HEK293T (cell line): Measurements from ENCODE around the gene KCNK15.
"Not testable (repeated sequence)": the region's sequence is repeated elsewhere in the genome, so short reads cannot be mapped to it uniquely, and the experiment has no call there.

ENCODE experiments used
- CTCF ChIA-PET: fragments of 350-600 bp; formaldehyde crosslinking; extraction: SDS; loops from one replicate; lab custom pipeline; 2021; ENCODE audit warnings: antibody characterized with exemption, inconsistent platforms; lab: Yijun Ruan, JAX
- POLR2A ChIA-PET: fragments of 350-600 bp; formaldehyde crosslinking; extraction: SDS; loops from one replicate; lab custom pipeline; 2020; ENCODE audit warnings: antibody characterized with exemption, inconsistent platforms; lab: Yijun Ruan, JAX
- DNase-seq: peaks from one replicate; pipeline ENCODE4 v3.0.0; 2012; ENCODE audit warnings: mixed read lengths; ENCODE audit errors: extremely low spot score
- ARNT ChIP-seq: fragments of 450-650 bp; IDR thresholded peaks from 2 replicates; pipeline ENCODE4 v1.6.1; 2017; ENCODE audit warnings: mild to moderate bottlenecking
- BHLHE40 ChIP-seq: fragments of 450-650 bp; IDR thresholded peaks from 2 replicates; pipeline ENCODE4 v1.6.1; 2016; ENCODE audit warnings: mild to moderate bottlenecking, moderate library complexity, borderline replicate concordance
- CTBP1 ChIP-seq: fragments of 450-650 bp; IDR thresholded peaks from 2 replicates; pipeline ENCODE4 v1.6.1; 2016; ENCODE audit warnings: borderline replicate concordance
- ELF4 ChIP-seq: fragments of 450-650 bp; IDR thresholded peaks from 2 replicates; pipeline ENCODE4 v1.6.1; 2017; ENCODE audit warnings: antibody characterized with exemption
- FOXA1 ChIP-seq: fragments of 450-650 bp; IDR thresholded peaks from 2 replicates; pipeline ENCODE4 v1.6.1; 2016; ENCODE audit warnings: mild to moderate bottlenecking
- FOXK2 ChIP-seq: fragments of 450-650 bp; IDR thresholded peaks from 2 replicates; pipeline ENCODE4 v1.6.1; 2016; ENCODE audit warnings: mild to moderate bottlenecking
- FOXM1 ChIP-seq: fragments of 450-650 bp; IDR thresholded peaks from 2 replicates; pipeline ENCODE4 v1.6.1; 2017; ENCODE audit warnings: mild to moderate bottlenecking, borderline replicate concordance
- HDGF ChIP-seq: fragments of 450-650 bp; IDR thresholded peaks from 2 replicates; pipeline ENCODE4 v1.6.1; 2017; ENCODE audit warnings: antibody characterized with exemption, borderline replicate concordance
- L3MBTL2 ChIP-seq: fragments of 450-650 bp; conservative IDR thresholded peaks from 2 replicates; pipeline ENCODE4 v1.6.1; 2016; ENCODE audit warnings: mild to moderate bottlenecking
- LEF1 ChIP-seq: fragments of 450-650 bp; IDR thresholded peaks from 2 replicates; pipeline ENCODE4 v1.6.1; 2017; ENCODE audit warnings: mild to moderate bottlenecking, borderline replicate concordance
- NFRKB ChIP-seq: fragments of 450-650 bp; IDR thresholded peaks from 2 replicates; pipeline ENCODE4 v1.6.1; 2016; ENCODE audit warnings: mild to moderate bottlenecking, moderate library complexity
- PKNOX1 ChIP-seq: fragments of 450-650 bp; IDR thresholded peaks from 2 replicates; pipeline ENCODE4 v1.6.1; 2016
- SP1 ChIP-seq: fragments of 450-650 bp; IDR thresholded peaks from 2 replicates; pipeline ENCODE4 v1.6.1; 2017
- SUZ12 ChIP-seq: fragments of 450-650 bp; IDR thresholded peaks from 2 replicates; pipeline ENCODE4 v1.6.1; 2016; ENCODE audit warnings: mild to moderate bottlenecking
- TARDBP ChIP-seq: fragments of 450-650 bp; IDR thresholded peaks from 2 replicates; pipeline ENCODE4 v1.6.1; 2016
- ZNF384 ChIP-seq: fragments of 450-650 bp; IDR thresholded peaks from 2 replicates; pipeline ENCODE4 v1.6.1; 2016

Gene KCNK15

GRCh38 chr20:44758247-44759101 is 12.8 kb downstream of the KCNK15 start:
- ChIA-PET CTCF (interaction anchor here (0.6 to 2.1 kb wide), 2 partner anchors 11 to 118 kb away, joined by 4 to 12 read pairs; no protein-coding TSS in a partner anchor), POLR2A (no interaction called here)
- DNase-seq, result no peak
- TF ChIP-seq SUZ12 (no peak), NFRKB (no peak), PKNOX1 (no peak), TARDBP (no peak), FOXA1 (no peak), CTBP1 (no peak), BHLHE40 (no peak), ELF4 (no peak), SP1 (no peak), ARNT (no peak), L3MBTL2 (no peak), FOXK2 (no peak)

DNA sequence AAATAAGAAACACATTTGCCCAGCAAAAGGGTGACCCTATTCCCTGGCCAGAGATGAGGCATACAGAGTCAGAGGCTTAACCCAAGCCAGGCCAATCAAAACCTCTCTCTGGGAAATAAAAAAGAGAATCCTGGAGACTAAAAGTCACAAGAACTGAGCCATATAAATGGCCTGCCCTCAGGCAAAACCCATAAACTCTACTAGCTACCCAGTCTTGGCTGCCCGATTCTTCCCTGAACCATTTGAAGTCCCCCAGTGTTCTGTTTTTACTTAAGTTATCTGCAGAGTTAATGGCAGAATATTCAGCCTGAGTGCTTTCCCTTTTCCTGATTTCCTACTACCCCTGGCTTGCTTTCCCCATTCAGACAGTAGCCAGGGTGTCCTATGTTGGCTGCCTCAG is 13.9 kb downstream of the KCNK15 start:
- DNase-seq, result no peak
- no peak for TF ChIP-seq L3MBTL2
- ChIA-PET CTCF (no interaction called here), POLR2A (no interaction called here)

DNA sequence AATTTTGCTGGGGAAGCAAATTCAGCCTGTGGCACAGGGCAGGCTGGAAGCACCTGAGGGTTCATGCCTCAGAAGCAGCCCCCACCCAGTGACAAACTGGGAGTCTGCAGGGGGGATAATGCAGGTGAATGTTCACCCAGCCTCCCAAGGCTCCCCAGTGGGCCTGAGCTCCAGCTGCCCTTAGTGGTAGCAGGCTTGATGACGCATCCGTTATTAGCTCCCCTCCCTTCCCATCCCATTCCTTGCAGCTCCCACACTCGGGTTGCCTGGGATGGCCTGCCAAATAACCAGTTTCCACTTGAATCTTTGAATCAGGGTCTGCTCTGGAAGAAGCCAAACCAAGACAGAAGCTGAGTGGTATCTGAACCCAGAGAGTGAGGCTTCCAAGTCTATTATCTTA is 15.8 kb downstream of the KCNK15 start:
- TF ChIP-seq TARDBP (no peak), FOXK2 (no peak), L3MBTL2 (no peak), ARNT (no peak), SUZ12 (no peak), SP1 (no peak), LEF1 (no peak), PKNOX1 (no peak), NFRKB (no peak), FOXM1 (no peak), ZNF384 (no peak), BHLHE40 (no peak), FOXA1 (no peak), HDGF (no peak), ELF4 (no peak), CTBP1 (no peak)
- no peak for DNase-seq
- POLR2A ChIA-PET, result no interaction called here
- CTCF ChIA-PET, result no interaction called here

- ChIA-PET POLR2A (no interaction called here), CTCF (interaction anchor here (0.6 kb wide), 1 partner anchor 10 kb away, joined by 3 read pairs; no protein-coding TSS in a partner anchor)
- DNase-seq, result no peak
- TF ChIP-seq FOXK2 (no peak), SP1 (no peak), TARDBP (no peak), ARNT (no peak), L3MBTL2 (no peak), HDGF (no peak), LEF1 (no peak), PKNOX1 (no peak), FOXM1 (no peak), FOXA1 (no peak), SUZ12 (no peak), BHLHE40 (no peak)
Measured at GRCh38 chr20:44762466-44763140, 16.9 kb downstream of the KCNK15 start.

DNA sequence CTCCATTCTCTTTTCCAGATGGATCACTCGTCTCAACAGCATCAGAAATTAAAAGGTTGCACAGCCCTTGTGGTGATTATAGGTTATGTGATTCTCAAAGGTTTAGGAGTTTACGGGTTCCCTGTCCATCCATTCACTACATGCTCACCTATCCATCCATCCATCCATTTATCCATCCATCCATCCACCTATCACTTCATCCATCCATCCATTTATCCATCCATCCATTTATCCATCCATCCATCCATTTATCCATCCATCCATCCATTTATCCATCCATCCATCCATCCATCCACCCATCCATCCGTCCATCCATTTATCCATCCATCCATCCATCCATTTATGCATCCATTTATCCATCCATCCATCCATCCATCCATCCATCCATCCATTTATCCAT is 18.1 kb downstream of the KCNK15 start:
- CTCF ChIA-PET, DNase-seq, POLR2A ChIA-PET: not testable (repeated sequence)

DNA sequence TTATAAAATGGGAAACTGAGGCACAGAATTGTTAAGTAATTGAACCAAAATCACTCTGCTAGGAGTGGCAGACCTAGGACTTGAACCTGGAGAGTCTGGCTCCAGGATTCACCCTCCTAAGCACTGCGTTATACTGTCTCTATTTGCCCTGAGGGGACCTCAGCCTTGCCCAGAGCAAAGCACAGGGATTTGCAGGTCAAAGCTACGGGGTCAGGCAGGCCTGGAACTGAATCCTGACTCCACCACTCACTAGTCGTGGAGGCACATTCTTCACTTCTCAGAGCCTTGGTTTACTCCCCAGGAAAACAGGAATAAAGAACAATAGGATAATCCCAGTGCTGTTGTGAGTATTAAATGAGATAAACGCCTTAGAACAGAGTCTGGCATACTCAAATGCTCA is 19.4 kb downstream of the KCNK15 start:
- CTCF ChIA-PET, result no interaction called here
- TF ChIP-seq FOXK2 (no peak), TARDBP (no peak)
- DNase-seq, result no peak
- POLR2A ChIA-PET, result no interaction called here

DNA sequence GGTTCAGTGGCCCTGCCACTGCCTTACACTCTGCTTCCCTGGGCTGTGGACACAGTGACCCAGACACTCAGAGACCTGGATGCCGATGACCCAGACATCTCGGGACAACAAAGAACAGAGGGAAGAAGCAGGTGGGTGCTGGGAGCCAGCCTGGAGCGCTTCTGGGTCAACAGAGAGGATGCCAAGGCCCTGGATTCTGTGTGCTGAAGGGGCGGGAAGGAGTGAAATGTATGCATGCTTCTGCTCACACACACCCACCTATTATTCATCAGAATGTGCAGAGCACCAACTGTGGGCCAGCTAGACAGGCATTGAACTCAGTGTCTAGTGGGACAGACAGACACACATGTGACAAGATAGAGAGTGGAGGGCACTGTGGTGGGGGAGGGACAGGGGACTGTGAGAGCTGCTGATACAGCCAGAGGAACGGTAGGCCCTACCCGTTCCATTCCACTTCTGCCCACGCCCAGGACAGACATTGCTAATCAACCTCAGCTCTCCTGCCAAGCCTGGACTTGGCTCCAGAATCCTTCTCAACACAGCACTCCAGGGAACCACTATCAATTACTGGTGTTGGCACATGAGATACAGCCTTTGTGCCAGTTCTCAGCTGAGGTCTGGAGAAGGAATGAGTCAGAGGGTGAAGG is 20.2 kb downstream of the KCNK15 start:
- TF ChIP-seq ARNT (no peak), FOXK2 (no peak), CTBP1 (no peak), FOXM1 (no peak), HDGF (no peak), ELF4 (no peak), NFRKB (no peak), BHLHE40 (no peak), FOXA1 (no peak), LEF1 (no peak), PKNOX1 (no peak)
- ChIA-PET POLR2A (no interaction called here), CTCF (no interaction called here)
- DNase-seq, result no peak
